ENCODE data around the gene ALG12.

The ALG12 gene

GRCh38 chr22:49878206-49878605 is 40.0 kb downstream of the ALG12 start:
- TF ChIP-seq, protein P1, sequence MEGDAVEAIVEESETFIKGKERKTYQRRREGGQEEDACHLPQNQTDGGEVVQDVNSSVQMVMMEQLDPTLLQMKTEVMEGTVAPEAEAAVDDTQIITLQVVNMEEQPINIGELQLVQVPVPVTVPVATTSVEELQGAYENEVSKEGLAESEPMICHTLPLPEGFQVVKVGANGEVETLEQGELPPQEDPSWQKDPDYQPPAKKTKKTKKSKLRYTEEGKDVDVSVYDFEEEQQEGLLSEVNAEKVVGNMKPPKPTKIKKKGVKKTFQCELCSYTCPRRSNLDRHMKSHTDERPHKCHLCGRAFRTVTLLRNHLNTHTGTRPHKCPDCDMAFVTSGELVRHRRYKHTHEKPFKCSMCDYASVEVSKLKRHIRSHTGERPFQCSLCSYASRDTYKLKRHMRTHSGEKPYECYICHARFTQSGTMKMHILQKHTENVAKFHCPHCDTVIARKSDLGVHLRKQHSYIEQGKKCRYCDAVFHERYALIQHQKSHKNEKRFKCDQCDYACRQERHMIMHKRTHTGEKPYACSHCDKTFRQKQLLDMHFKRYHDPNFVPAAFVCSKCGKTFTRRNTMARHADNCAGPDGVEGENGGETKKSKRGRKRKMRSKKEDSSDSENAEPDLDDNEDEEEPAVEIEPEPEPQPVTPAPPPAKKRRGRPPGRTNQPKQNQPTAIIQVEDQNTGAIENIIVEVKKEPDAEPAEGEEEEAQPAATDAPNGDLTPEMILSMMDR (IDR thresholded peaks at IDR 0.05; ENCODE audit: borderline replicate concordance, insufficient read depth, low read depth, low read length): no peak
- H3K4me3 ChIP-seq (ENCODE audit: low read depth, low read length): no peak overlapping the region

DNA sequence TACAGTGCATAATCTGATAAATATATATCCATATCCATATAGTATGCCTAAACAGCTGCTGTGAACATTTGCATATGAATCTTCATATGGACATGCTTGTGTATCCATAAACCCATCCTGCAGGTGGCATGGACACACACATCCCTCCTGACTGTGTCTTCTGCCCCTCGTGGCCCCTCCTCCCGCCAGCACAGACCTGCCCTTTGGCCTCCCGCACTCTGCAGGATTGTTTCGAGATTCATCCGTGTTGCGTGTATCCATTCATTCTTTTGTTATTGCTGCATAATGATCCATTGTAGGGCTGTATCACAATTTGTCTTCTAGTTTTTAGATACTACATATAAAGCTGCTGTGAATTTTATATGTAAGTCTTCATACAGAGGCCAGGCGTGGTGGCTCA is 40.6 kb downstream of the ALG12 start:
- TF ChIP-seq, protein P1 (IDR thresholded peaks at IDR 0.05; ENCODE audit: borderline replicate concordance, insufficient read depth, low read depth, low read length): no peak
- H3K4me3 ChIP-seq (ENCODE audit: low read depth, low read length): no peak overlapping the region

GRCh38 chr22:49873228-49873940 is 44.9 kb downstream of the ALG12 start:
- H3K4me3 ChIP-seq (ENCODE audit: low read depth, low read length): no peak overlapping the region
- TF ChIP-seq, protein P1 (IDR thresholded peaks at IDR 0.05; ENCODE audit: borderline replicate concordance, insufficient read depth, low read depth, low read length): no peak

DNA sequence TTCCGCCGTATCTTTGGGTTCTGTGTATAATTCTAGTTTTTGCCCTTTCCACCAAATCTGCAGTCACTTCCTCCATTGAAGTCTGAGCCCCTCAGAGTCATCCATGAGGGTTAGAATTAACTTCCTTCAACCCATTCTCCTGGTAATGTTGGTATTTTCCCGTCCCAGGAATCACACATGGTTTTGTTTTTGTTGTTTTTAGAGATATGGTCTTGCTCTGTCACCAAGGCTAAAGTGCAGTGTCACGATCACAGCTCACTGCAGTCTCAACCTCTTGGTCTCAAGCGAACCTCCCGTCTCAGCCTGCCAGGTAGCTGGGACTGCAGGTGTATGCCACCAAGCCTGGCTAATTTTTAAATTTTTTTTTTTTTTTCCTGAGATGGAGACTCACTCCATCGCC is 45.9 kb downstream of the ALG12 start:
- H3K4me3 ChIP-seq (ENCODE audit: low read depth, low read length): no peak overlapping the region
- TF ChIP-seq, protein P1 (IDR thresholded peaks at IDR 0.05; ENCODE audit: borderline replicate concordance, insufficient read depth, low read depth, low read length): no peak

DNA sequence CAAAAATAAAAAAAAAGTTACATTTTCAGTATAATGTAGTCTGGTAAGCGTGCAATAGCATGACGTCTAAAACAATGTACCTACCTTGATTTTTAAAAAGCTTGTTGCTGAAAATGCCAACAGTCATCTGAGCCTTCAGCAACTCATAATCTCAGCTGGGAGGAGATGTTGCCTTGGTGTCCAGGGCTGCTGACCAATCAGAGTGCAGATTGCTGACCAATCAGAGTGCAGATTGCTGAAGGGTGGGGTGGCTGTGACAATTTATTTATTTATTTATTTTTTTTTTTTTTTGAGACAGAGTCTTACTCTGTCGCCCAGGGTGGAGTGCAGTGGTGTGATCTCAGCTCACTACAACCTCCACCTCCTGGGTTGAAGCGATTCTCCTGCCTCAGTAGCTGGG is 46.8 kb downstream of the ALG12 start:
- TF ChIP-seq, protein P1 (IDR thresholded peaks at IDR 0.05; ENCODE audit: borderline replicate concordance, insufficient read depth, low read depth, low read length): no peak
- no peak overlapping the region for H3K4me3 ChIP-seq (ENCODE audit: low read depth, low read length)

GRCh38 chr22:49869845-49870712 is 48.2 kb downstream of the ALG12 start:
- no peak overlapping the region for H3K4me3 ChIP-seq (ENCODE audit: low read depth, low read length)
- TF ChIP-seq, protein P1 (IDR thresholded peaks at IDR 0.05; ENCODE audit: borderline replicate concordance, insufficient read depth, low read depth, low read length): no peak

All from GM12875 (cell line).